ENCODE data around the gene AFP.

DNA sequence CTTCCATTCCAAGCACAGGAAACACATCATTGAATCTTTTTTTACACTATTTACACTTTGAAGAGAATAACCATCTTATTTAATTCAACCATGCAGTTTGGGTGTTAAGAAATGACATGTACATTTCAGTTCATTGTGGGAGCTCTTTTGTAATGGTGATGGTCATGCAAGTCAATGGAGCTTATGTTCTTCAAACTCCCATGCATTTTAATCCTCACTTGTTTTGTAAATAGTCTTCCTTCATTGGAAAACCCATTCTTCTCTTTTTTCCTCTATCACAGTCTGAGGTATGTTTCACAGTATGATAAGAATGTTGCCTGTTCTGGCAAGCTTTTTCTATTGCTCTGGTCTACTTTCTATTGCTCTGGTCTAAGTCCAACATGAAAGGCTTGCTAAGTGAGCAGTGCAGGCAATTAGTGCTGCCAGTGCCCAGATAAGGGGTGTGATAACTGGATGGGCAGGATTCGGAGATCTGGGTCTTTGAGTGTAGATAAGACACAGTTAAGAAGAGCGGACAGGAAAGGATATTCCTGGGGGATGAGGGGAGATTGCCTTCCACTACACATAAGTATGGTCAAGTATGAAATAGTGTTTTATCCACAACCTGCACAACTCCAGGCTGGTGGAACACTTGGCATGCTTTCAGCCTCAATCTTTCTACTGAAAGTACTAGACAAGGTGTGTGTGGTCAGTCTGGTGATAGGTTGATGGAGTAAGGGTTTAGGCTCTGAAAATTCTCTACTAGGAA is 17.1 kb downstream of the AFP start:
- TF ChIP-seq FOXM1 (IDR thresholded peaks at IDR 0.05; ENCODE audit: borderline replicate concordance) (no peak), BHLHE40 (IDR thresholded peaks at IDR 0.05; ENCODE audit: borderline replicate concordance) (no peak), FOXA1 (IDR thresholded peaks at IDR 0.05) (no peak), FOXK2 (IDR thresholded peaks at IDR 0.05) (no peak), TARDBP (IDR thresholded peaks at IDR 0.05) (no peak), ZNF384 (IDR thresholded peaks at IDR 0.05) (no peak), PKNOX1 (IDR thresholded peaks at IDR 0.05) (no peak), NFRKB (IDR thresholded peaks at IDR 0.05) (no peak), SUZ12 (IDR thresholded peaks at IDR 0.05) (no peak)

Measured in HEK293T (cell line).